OCI-LY7 (cell line): Measurements from ENCODE around the gene APOBEC3H. TPM values are rescaled to one million over a fixed set of nuclear protein-coding genes. Genes with fewer than 3 reads are reported as not detected.
A peak's percentile ranks its signal among the peaks of the same experiment; 100 is the strongest.

Source experiments
- BruUV-seq: library from RNA; stranded (reverse); fragments of 400-500 nt; replicated peaks from 2 replicates; lab custom pipeline; 2021; lab: Mats Ljungman, UMichigan
- CTCF ChIA-PET: fragments of 300-600 bp; sonication (Branson Sonifier 250); formaldehyde crosslinking; loops from one replicate; lab custom pipeline; 2022; ENCODE audit warnings: antibody characterized with exemption; ENCODE audit not compliant: unreplicated experiment; lab: Charles Lee
- POLR2A ChIA-PET: fragments of 300-600 bp; sonication (Branson Sonifier 250); formaldehyde crosslinking; loops from one replicate; lab custom pipeline; 2022; ENCODE audit warnings: antibody characterized with exemption; lab: Charles Lee
- DNase-seq: peaks from one replicate; pipeline ENCODE4 v3.0.0-alpha.2; 2015; ENCODE audit warnings: low spot score
- H2AFZ ChIP-seq: fragments of 200-600 bp; sonication (generic), shearing (Covaris generic); 2 replicates; pipeline ENCODE4 v1.6.1; 2014; ENCODE audit warnings: mild to moderate bottlenecking, antibody characterized with exemption, low read length, moderate library complexity
- H3K27ac ChIP-seq: fragments of 200-600 bp; sonication (generic); 2 replicates; pipeline ENCODE4 v1.5.1; 2014; ENCODE audit warnings: mixed run types, low read depth, mild to moderate bottlenecking, moderate library complexity, low read length, inconsistent platforms; ENCODE audit not compliant: poor library complexity, severe bottlenecking
- H3K36me3 ChIP-seq: fragments of 200-600 bp; sonication (generic); 2 replicates; pipeline ENCODE4 v1.6.1; 2014; ENCODE audit warnings: mild to moderate bottlenecking, antibody characterized with exemption, low read length, moderate library complexity, mixed read lengths; ENCODE audit not compliant: insufficient read depth
- H3K4me1 ChIP-seq: fragments of 200-600 bp; sonication (generic); 2 replicates; pipeline ENCODE4 v1.5.1; 2014; ENCODE audit warnings: mild to moderate bottlenecking, low read length; ENCODE audit not compliant: insufficient read depth, poor library complexity, severe bottlenecking
- H3K4me2 ChIP-seq: fragments of 200-600 bp; sonication (generic); 2 replicates; pipeline ENCODE4 v1.6.1; 2014; ENCODE audit warnings: mild to moderate bottlenecking, low read length
- H3K4me3 ChIP-seq: fragments of 200-600 bp; sonication (generic); 2 replicates; pipeline ENCODE4 v1.5.1; 2014; ENCODE audit warnings: mild to moderate bottlenecking, low read depth, low read length; ENCODE audit not compliant: poor library complexity, severe bottlenecking
- H3K79me2 ChIP-seq: fragments of 200-600 bp; sonication (generic); 2 replicates; pipeline ENCODE4 v1.6.1; 2016; ENCODE audit warnings: low read depth, mild to moderate bottlenecking, low read length, moderate library complexity, mixed read lengths; ENCODE audit not compliant: insufficient read depth
- H3K9me2 ChIP-seq: fragments of 200-600 bp; sonication (generic); 2 replicates; pipeline ENCODE4 v1.6.1; 2016; ENCODE audit warnings: mild to moderate bottlenecking, low read length, mixed read lengths; ENCODE audit not compliant: insufficient read depth
- H3K9me3 ChIP-seq: fragments of 200-600 bp; sonication (generic); 2 replicates; pipeline ENCODE4 v1.6.1; 2014; ENCODE audit warnings: mild to moderate bottlenecking, mixed run types, low read length, mixed read lengths
- H4K20me1 ChIP-seq: fragments of 200-600 bp; sonication (generic); 2 replicates; pipeline ENCODE4 v1.6.1; 2014; ENCODE audit warnings: mild to moderate bottlenecking, antibody characterized with exemption, low read length, moderate library complexity, mixed read lengths; ENCODE audit not compliant: insufficient read depth
- EZH2phosphoT487 ChIP-seq: fragments of 200-600 bp; sonication (generic); IDR thresholded peaks from 2 replicates; pipeline ENCODE4 v1.6.1; 2018; ENCODE audit warnings: low read depth, borderline replicate concordance, mild to moderate bottlenecking, mixed run types, antibody characterized with exemption, low read length, moderate library complexity, mixed read lengths
- intact Hi-C: fragments of 100-400 bp; cut with micrococcal nuclease; formaldehyde crosslinking; loops from one replicate; pipeline ENCODE4 v1.10.0; 2022; ENCODE audit not compliant: unreplicated experiment
- total RNA-seq, 2 experiments: library from RNA; depleted of rRNA in 1 of 2; stranded (reverse); fragments of >200 nt in 1 of 2; shearing (Covaris generic) in 1 of 2; gene quantifications; 2 replicates each; pipeline ENCODE4 v1.2.3, GENCODE V29; 2014 to 2022
- TF ChIP-seq, protein P1 (sequence below): fragments of 200-600 bp; sonication (generic); conservative IDR thresholded peaks from 2 replicates; pipeline ENCODE4 v1.5.1; 2014; ENCODE audit warnings: mild to moderate bottlenecking, antibody characterized with exemption, low read length, moderate library complexity, mixed read lengths

Gene APOBEC3H
- total RNA-seq, 2 experiments from 2014 or later, result 0.99 to 1.2 TPM

DNA sequence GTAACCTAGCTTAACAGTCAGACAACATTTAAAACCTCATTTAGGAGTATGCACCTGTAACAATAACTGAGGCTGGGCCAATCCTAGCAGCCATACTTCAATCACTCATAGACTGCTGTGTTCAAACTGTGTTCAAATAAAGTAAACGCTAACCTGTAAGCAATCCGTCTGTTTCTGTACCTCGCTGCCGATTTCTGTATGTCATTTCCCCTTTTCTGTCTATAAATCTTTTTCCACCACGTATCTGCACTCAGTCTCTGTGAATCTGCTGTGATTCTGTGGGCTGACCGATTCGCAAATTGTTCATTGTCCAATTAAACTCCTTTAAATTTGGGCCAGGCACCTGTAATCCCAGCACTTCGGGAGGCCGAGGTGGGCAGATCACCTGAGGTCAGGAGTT is 12.3 kb downstream of the APOBEC3H start:
- intact Hi-C loops, result no loop called here
- POLR2A ChIA-PET, result interaction anchor here (0.6 kb wide), 1 partner anchor 25 kb away, joined by 6 read pairs; no protein-coding TSS in a partner anchor
- Histone ChIP-seq H3K79me2 (no peaks in the 10 kb centered on the region), H3K4me1 (peaks cover 34% of the 10 kb centered on the region), H3K4me2 (no peak overlapping the region), H3K9me2 (no peaks in the 10 kb centered on the region), H3K36me3 (no peaks in the 10 kb centered on the region), H3K9me3 (peaks cover 3% of the 10 kb centered on the region; the same call in 1 of the 2 replicates), H3K27ac (no peak overlapping the region), H2AFZ (no peak overlapping the region), H3K4me3 (no peak overlapping the region), H4K20me1 (no peaks in the 10 kb centered on the region)
- CTCF ChIA-PET, result no interaction called here
- DNase-seq, result no peak
- no peak for TF ChIP-seq EZH2phosphoT487
- TF ChIP-seq, protein P1, sequence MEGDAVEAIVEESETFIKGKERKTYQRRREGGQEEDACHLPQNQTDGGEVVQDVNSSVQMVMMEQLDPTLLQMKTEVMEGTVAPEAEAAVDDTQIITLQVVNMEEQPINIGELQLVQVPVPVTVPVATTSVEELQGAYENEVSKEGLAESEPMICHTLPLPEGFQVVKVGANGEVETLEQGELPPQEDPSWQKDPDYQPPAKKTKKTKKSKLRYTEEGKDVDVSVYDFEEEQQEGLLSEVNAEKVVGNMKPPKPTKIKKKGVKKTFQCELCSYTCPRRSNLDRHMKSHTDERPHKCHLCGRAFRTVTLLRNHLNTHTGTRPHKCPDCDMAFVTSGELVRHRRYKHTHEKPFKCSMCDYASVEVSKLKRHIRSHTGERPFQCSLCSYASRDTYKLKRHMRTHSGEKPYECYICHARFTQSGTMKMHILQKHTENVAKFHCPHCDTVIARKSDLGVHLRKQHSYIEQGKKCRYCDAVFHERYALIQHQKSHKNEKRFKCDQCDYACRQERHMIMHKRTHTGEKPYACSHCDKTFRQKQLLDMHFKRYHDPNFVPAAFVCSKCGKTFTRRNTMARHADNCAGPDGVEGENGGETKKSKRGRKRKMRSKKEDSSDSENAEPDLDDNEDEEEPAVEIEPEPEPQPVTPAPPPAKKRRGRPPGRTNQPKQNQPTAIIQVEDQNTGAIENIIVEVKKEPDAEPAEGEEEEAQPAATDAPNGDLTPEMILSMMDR, result no peak
- BruUV-seq, result no TSS peak

DNA sequence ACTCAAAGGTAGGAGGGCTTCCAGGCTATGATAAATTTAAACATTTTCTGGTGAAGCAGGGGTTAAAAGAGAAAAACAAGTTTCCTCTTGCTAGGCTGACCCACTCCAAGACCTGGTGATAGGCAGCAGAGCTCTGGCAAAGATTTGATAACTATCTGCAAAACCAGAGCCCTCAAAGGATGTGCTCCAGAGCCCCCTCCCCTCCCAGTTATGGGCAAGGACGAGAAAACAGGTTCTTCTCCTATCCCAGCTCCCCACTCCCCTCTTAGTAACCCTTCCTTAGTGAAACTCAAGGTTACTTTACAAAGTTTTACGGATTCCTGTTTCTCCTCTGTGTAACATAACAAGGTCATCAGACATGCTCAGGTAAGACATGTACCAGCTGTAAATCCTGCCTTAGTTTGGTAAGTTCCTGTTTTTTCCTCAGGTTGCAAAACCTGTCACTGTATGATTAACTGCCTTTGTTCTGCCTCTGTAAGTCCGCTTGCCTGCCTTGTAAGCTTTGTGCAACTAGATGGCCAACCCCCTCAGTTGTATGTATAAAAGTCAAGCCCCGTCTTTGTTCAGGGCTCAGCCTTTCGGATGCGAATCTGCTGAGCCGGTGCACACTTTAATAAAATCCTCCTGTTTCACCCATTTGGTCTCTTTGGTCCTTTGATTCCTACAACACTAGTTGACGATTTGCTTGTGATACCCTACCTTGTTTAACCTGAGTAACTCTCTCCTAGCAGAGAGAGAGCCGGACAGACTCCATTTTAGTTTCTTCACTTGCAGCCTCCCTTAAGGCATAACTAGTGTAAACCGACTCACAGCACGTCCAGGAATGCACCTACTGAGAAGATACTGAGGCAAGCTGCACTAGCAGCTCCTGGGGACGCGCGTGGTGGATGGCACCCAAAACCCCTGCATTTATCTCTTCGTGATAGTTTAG is 13.9 kb downstream of the APOBEC3H start:
- CTCF ChIA-PET, result no interaction called here
- H3K4me2 ChIP-seq, result peak overlapping the region; percentile 67

More for the DNA sequence above, 13.9 kb downstream of the APOBEC3H start:
- peaks cover 50% of the 10 kb centered on the region for H3K4me1 ChIP-seq
- no peaks in the 10 kb centered on the region for H3K36me3 ChIP-seq
- no peak for TF ChIP-seq EZH2phosphoT487
- TF ChIP-seq, protein P1, result no peak
- H3K9me2 ChIP-seq, result no peaks in the 10 kb centered on the region
- intact Hi-C loops, result no loop called here
- H2AFZ ChIP-seq, result peak overlapping the region; percentile 82
- peak; percentile 93 for DNase-seq
- peak overlapping the region; percentile 23 for H3K4me3 ChIP-seq
- H3K27ac ChIP-seq, result peak overlapping the region; percentile 79
- H3K9me3 ChIP-seq, result peaks cover 3% of the 10 kb centered on the region; the same call in 1 of the 2 replicates
- H4K20me1 ChIP-seq, result no peaks in the 10 kb centered on the region
- POLR2A ChIA-PET, result interaction anchor here (0.7 to 1.3 kb wide), 2 partner anchors 12 to 38 kb away, joined by 3 read pairs; no protein-coding TSS in a partner anchor
- no TSS peak for BruUV-seq
- no peaks in the 10 kb centered on the region for H3K79me2 ChIP-seq
